ENCODE measurements around the gene MVB12B. TPM values are rescaled to one million over a fixed set of nuclear protein-coding genes. Genes with fewer than 3 reads are reported as not detected.

MVB12B gene
- total RNA-seq, 1 experiment from 2014 or later, result 10.9 TPM

DNA sequence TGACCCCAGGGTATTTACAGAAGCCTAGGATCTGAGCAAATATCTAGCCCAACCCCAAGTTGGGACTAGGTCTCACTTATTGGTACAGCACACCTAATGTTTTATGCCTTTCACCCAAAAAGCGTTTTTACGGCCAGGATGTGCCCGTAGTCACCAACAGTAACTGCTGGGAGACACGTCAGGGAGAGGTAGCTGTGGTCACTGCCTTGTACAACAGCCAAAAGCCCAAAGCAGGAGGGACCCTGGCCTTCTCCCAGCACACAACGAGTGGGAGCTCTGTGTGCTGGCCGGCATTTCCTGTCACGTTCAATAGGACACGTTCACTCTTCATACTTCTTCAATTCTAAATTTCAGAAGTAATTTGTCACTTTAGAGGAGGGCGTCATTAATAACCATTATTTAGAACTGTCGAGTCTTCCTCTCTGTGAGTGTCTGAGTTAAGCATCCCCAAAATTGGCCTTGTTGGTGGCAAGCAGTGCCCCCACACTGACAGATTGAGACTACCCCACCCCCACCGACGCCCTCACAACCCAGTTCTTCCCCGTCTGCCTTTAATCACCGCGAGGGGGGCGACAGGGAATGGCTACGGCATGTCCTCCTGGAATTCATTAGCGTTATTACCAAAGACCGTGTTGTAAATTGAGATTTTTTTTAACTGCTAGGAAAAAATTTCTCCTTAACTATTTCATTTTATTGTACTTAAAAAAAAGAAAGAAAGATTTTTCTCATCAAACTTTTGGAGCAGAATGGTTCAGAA, 80.7 kb downstream of the MVB12B start (continued):
- no peak for TF ChIP-seq JUND (IDR thresholded peaks at IDR 0.05)
- no peak for TF ChIP-seq ELF1 (IDR thresholded peaks at IDR 0.05; ENCODE audit: borderline replicate concordance, low read depth)
- TF ChIP-seq YY1 (IDR thresholded peaks at IDR 0.05; ENCODE audit: extremely low read depth, insufficient replicate concordance, low read depth, low read length), result no peak
- no peak for TF ChIP-seq POLR2A (IDR thresholded peaks at IDR 0.05; ENCODE audit: borderline replicate concordance, extremely low read depth, insufficient read depth, insufficient read length)
- TF ChIP-seq, protein P1, sequence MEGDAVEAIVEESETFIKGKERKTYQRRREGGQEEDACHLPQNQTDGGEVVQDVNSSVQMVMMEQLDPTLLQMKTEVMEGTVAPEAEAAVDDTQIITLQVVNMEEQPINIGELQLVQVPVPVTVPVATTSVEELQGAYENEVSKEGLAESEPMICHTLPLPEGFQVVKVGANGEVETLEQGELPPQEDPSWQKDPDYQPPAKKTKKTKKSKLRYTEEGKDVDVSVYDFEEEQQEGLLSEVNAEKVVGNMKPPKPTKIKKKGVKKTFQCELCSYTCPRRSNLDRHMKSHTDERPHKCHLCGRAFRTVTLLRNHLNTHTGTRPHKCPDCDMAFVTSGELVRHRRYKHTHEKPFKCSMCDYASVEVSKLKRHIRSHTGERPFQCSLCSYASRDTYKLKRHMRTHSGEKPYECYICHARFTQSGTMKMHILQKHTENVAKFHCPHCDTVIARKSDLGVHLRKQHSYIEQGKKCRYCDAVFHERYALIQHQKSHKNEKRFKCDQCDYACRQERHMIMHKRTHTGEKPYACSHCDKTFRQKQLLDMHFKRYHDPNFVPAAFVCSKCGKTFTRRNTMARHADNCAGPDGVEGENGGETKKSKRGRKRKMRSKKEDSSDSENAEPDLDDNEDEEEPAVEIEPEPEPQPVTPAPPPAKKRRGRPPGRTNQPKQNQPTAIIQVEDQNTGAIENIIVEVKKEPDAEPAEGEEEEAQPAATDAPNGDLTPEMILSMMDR (IDR thresholded peaks at IDR 0.05 in 2 of 3, conservative IDR thresholded peaks at IDR 0.05 in 1 of 3; ENCODE audit: borderline replicate concordance in 1 of 3, insufficient read depth in 1 of 3, low read depth in 2 of 3, low read length in 2 of 3), result no peak
- TF ChIP-seq CEBPB (IDR thresholded peaks at IDR 0.05; ENCODE audit: low read depth), result no peak
- TF ChIP-seq EGR1 (IDR thresholded peaks at IDR 0.05; ENCODE audit: low read depth), result no peak
- TF ChIP-seq CBX3 (IDR thresholded peaks at IDR 0.05; ENCODE audit: low read depth), result no peak
- no peak for TF ChIP-seq TCF7L2 (IDR thresholded peaks at IDR 0.05; ENCODE audit: borderline replicate concordance, extremely low read depth, insufficient read depth, insufficient read length)
- no peak for TF ChIP-seq EZH2phosphoT487 (IDR thresholded peaks at IDR 0.05; ENCODE audit: borderline replicate concordance)
- no peak for TF ChIP-seq RAD21 (IDR thresholded peaks at IDR 0.05; ENCODE audit: low read depth)

DNA sequence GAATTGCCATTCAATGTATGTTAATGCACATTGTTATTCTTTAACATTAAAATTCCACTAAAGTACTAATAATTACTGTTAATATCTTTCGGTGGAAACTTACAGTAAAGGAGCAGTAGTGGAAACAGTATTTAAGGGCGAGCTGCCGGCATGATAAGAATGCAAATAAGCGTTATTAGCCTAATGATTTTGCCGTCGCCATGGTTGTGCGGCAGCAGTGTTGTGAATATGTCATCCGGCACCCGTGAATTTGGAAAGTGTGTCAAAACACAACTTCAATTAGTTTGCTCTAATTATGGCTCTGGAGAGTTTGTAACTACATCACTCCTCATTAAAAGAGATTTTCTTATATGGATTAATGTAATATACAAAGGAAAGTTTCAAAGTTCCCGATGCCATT, 81.4 kb downstream of the MVB12B start:
- H3K79me2 ChIP-seq (ENCODE audit: insufficient read depth, low read length), result no peaks in the 10 kb centered on the region
- DNase-seq (ENCODE audit: low read depth, low spot score) (no peak), ATAC-seq (no peak)
- H3K9ac ChIP-seq (ENCODE audit: low read length), result no peak overlapping the region
- CTCF ChIA-PET, result interaction anchor here (1.0 kb wide), 1 partner anchor 9 kb away, joined by 3 read pairs; no protein-coding TSS in a partner anchor
- H3K9me3 ChIP-seq (ENCODE audit: control insufficient read depth in 1 of 2, insufficient read depth in 1 of 2, low read depth in 1 of 2, low read length in 2 of 2), result no peaks in the 10 kb centered on the region
- H2AFZ ChIP-seq (ENCODE audit: low read depth, low read length, poor library complexity, severe bottlenecking), result no peak overlapping the region
- intact Hi-C loops (cut with micrococcal nuclease), result no loop called here
- no TSS peak for BruUV-seq (replicated peaks)
- H3K9me2 ChIP-seq (ENCODE audit: insufficient read depth), result no peaks in the 10 kb centered on the region
- RAD21 ChIA-PET (ENCODE audit: low non-redundant PET in 1 of 2, low total read pairs in 2 of 2, uncharacterized antibody in 2 of 2, unreplicated experiment in 2 of 2), result no interaction called here
- no peaks in the 10 kb centered on the region for H3K36me3 ChIP-seq (ENCODE audit: control insufficient read depth in 1 of 2, insufficient read depth in 2 of 2, low read length in 2 of 2)
- no peaks in the 10 kb centered on the region for H3K27me3 ChIP-seq (ENCODE audit: insufficient read depth, low read length)
- H3K4me3 ChIP-seq (replicated peaks in 1 of 2; ENCODE audit: low read depth in 1 of 2, low read length in 2 of 2), result no peak overlapping the region
- H4K20me1 ChIP-seq (ENCODE audit: insufficient read depth), result no peaks in the 10 kb centered on the region
- no peak overlapping the region for H3K27ac ChIP-seq (ENCODE audit: low read depth, low read length)
- H3K4me1 ChIP-seq (ENCODE audit: control insufficient read depth in 1 of 2, insufficient read depth in 2 of 2, low read length in 2 of 2), result no peaks in the 10 kb centered on the region
- POLR2A ChIA-PET, result no interaction called here
- H3K4me2 ChIP-seq (ENCODE audit: low read length), result no peak overlapping the region
- TF ChIP-seq, protein P2, sequence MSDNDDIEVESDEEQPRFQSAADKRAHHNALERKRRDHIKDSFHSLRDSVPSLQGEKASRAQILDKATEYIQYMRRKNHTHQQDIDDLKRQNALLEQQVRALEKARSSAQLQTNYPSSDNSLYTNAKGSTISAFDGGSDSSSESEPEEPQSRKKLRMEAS (IDR thresholded peaks at IDR 0.05), result no peak
- TF ChIP-seq, protein P3, sequence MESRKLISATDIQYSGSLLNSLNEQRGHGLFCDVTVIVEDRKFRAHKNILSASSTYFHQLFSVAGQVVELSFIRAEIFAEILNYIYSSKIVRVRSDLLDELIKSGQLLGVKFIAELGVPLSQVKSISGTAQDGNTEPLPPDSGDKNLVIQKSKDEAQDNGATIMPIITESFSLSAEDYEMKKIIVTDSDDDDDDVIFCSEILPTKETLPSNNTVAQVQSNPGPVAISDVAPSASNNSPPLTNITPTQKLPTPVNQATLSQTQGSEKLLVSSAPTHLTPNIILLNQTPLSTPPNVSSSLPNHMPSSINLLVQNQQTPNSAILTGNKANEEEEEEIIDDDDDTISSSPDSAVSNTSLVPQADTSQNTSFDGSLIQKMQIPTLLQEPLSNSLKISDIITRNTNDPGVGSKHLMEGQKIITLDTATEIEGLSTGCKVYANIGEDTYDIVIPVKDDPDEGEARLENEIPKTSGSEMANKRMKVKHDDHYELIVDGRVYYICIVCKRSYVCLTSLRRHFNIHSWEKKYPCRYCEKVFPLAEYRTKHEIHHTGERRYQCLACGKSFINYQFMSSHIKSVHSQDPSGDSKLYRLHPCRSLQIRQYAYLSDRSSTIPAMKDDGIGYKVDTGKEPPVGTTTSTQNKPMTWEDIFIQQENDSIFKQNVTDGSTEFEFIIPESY (IDR thresholded peaks at IDR 0.05; ENCODE audit: extremely low read depth, insufficient replicate concordance, low read length), result no peak
- TF ChIP-seq FOSL1 (IDR thresholded peaks at IDR 0.05; ENCODE audit: low read depth) (no peak), YY1 (IDR thresholded peaks at IDR 0.05; ENCODE audit: extremely low read depth, insufficient replicate concordance, low read depth, low read length) (no peak), JUND (IDR thresholded peaks at IDR 0.05) (no peak), EGR1 (IDR thresholded peaks at IDR 0.05; ENCODE audit: low read depth) (no peak), SRF (IDR thresholded peaks at IDR 0.05; ENCODE audit: low read depth) (no peak), EZH2 (IDR thresholded peaks at IDR 0.05) (no peak), TCF7L2 (IDR thresholded peaks at IDR 0.05; ENCODE audit: borderline replicate concordance, extremely low read depth, insufficient read depth, insufficient read length) (no peak), ZNF274 (IDR thresholded peaks at IDR 0.05; ENCODE audit: low read depth, low read length) (no peak), CBX3 (IDR thresholded peaks at IDR 0.05; ENCODE audit: low read depth) (no peak), SP1 (IDR thresholded peaks at IDR 0.05; ENCODE audit: low read depth) (no peak), POLR2A (IDR thresholded peaks at IDR 0.05; ENCODE audit: borderline replicate concordance, extremely low read depth, insufficient read depth, insufficient read length) (no peak), CEBPB (IDR thresholded peaks at IDR 0.05; ENCODE audit: low read depth) (no peak), POLR2AphosphoS5 (IDR thresholded peaks at IDR 0.05; ENCODE audit: low read depth, low read length) (no peak)

Data from HCT116 (cell line).